NCI-H2171 (cell line): ENCODE results near the gene GLI2.

Experiments used
- DNase-seq: peaks from one replicate; lab custom pipeline; 2025; lab: John Stamatoyannopoulos, UW

The GLI2 gene

DNA sequence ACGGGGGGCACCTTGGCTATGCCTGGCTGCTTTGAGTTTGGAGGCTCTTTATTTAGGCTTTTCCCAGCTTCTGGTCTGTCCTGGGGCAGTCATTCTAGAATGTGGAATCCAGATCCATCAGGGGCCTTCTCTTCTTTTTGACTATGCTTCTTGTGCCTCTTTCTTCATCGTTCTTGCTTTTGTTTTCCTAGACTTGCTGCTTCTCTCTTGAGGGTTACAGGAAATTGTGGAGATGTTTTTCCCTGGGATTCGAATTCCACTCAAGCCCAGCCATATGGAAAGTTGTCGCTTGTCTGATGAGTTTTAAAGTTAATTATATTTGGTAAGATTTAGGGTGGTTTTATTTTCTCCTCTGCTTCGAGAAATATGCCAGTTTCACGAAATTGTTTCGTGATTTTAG, 2.4 kb downstream of the GLI2 start:
- no peak for DNase-seq

DNA sequence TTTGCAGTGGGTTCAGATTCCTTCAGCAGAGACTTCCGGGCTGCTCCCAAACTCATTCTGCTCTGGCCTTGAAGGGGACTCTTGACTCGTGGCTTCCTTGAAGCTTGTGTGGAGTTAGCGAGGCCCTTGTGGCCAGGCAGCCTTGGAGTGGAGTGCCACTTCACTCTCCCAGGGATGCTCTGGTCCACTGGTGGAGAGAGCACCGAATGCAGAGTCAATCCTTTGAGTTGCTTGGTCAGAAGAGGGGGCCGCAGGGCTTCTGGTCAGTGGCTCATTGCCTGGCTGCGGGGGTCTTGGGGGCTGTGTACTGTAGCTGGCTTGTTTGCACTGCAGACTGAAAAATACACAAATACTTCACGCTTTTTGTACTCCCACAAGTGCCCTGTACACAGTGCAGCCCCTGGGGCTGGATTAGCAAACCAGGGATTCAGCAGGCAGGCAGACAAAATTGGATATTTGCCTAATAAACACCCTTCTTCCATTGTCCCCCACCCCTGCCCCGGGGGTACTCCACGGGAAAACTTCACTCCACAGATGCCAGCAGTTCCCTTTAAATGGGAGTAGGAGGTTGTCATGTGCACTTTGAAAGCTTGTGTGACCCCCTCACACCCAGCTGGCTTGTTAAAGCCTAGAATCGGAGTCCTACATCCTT, 3.2 kb downstream of the GLI2 start:
- no peak for DNase-seq

GRCh38 chr2:120739438-120740090, 3.9 kb downstream of the GLI2 start:
- no peak for DNase-seq

GRCh38 chr2:120740375-120740764, 4.7 kb downstream of the GLI2 start:
- DNase-seq = no peak

DNA sequence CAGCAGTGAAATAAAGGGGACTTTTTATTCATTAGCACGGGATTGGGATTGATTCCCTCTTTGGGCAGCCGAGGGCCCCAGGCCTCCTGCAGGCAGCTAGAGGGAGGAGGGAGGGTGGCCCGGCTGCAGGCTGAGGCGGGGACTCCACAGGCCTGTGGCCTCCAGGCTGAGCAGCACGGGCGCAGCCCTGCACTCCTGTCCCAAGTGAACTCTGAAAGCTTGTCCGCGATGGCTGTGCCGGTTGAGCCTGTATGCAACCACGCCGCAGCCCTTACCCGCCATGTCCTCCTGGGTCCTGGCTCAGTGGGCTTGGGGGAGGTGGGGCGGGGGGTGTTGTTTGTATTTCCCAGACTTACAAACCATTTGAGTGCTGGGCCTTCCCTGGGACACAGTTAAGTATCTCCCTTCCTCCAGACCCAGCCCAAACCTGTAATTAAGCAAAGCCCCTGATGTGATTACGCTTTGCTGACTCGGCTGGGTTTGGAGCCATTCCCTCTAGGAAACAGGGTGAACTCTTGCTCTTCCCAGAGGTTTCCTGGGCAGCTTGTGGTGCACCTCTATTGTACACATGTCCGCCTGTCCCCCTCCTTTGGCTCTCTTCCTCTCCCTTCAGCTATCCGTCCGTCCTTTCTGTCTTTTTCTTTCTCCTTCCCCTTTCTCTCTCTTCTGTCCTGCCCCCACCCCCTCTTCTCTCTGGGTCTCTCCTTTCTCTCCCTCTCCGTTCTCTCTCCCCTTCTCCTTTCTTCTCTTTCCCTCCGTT, 5.3 kb downstream of the GLI2 start:
- no peak for DNase-seq

DNA sequence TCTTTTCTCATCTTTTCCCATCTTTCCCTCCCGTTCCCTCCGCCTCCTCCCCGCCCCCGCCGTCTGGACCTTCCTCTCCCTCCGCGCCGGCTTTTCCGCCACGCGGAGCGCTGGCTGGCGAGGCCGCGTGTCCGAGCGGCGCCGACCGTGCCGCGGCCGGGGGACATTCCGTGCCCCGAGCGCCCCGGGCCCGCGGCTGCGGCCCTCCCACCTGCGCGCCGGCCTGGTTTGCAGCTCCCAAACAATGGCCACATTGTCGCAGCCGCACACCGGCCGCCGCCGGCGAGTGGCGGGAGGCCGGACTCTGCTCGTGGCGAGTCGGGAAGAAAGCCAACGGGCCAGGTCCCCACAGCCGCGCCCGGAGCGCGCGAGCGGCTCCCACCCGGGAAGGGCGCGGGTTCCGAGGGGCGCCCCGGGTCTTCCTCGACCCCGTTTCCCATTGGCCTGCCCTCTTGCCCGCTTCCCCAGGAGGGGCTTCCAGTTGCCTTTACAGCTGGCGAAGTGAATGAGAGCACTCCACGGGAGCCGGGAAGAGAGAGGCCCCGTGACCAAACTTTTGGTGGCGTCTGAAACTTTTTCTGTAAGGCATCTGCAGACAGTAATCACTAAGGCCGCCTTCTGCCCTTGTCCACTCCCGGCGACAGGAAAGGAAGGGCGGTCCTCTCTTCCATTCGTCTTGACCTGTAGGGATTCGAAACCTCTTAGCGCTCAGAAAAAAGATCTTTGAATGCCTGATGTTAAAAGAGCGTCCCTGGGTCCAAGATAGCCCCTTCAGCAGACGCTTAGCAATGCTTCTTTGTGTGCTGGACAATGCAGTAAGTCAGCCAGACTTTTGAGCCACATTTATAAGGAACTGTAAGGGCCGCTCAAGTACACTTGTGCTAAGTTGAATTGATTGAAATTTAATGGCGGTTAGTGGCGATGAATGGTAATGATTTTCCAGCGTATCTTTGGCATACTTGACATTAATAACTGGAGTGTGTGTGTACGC, 6.2 kb downstream of the GLI2 start:
- DNase-seq = no peak

DNA sequence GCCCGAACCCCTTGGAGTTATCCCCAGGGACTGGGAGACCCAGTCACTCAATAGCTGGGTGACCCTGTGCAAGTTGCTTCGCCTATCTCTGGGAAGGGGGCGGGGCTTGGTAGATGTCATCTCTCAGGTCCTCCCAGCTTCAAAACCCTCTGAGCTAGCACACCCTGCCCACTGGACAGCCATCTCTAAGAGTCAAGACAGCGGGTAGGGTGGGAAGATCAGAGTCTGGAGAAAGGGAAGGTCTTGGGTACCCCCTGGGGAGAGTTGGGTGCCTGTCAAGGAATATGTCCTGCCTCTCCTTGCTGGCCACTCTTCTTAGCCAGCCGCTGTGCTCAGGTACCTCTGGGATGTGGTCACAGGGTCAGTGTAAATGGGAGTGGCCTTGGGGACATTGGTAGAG, 8.0 kb downstream of the GLI2 start:
- no peak for DNase-seq

GRCh38 chr2:120744817-120745216, 9.1 kb downstream of the GLI2 start:
- no peak for DNase-seq

DNA sequence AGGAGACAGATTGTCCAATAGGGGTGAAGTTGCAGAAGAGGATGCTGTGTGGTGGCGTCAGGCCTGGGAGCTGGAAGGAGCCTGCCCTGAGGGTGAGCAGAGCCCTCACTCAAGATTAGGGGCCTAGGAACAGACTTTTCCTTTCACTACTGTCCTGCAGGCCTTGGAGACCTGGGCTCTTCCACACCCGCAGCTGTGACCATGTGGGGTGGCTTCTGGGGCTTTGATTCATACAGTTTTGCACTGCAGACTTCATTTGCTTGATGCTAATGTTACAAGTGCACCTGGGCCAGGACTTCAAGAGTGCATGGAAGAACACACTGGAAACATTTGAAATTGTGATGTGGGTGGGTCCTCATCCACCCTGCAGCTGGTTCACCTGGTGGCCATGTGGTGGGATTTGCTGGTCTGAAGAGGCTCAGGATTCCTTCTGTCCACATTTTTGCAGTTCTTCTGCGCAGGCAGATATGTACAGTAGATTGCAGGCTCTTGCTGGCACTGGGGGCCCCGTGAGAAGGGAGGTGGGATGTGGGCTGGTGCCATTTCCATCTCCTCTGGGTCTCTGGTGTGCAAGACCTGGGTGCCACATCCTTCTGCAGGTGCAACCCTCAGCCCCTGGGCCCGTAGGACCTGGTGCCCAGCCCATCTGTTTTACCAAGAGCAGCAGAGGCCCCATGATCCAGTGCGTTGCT, 9.9 kb downstream of the GLI2 start:
- DNase-seq = no peak

- DNase-seq = no peak
Observed at GRCh38 chr2:120746144-120746543, 10.5 kb downstream of the GLI2 start.

- DNase-seq = no peak
Observed at GRCh38 chr2:120747281-120747680, 11.6 kb downstream of the GLI2 start.

GRCh38 chr2:120747706-120748105, 12.0 kb downstream of the GLI2 start:
- DNase-seq = peak; percentile 53

DNA sequence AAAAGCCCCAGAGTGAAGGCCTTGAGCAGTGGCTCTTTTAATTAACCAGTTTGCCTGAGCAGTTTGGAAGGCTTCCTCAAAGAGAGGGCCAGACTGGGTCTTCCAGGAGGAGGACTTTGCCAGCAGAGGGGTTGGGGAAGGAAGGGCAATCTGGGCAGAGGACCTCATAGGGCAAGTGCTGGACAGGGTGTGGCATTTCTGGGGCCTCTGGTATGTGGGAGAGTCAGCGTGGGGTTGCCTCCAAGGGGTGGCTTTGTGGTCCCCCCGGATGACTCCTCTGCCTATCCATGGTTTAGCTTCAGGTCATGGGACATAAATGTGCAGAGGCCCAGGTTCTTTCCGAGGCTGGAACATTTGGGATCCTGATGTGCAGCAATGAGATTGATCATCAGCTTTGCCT, 12.6 kb downstream of the GLI2 start:
- DNase-seq = no peak

GRCh38 chr2:120748741-120749140, 13.1 kb downstream of the GLI2 start:
- DNase-seq = no peak

GRCh38 chr2:120749506-120750431, 14.1 kb downstream of the GLI2 start:
- no peak for DNase-seq

DNA sequence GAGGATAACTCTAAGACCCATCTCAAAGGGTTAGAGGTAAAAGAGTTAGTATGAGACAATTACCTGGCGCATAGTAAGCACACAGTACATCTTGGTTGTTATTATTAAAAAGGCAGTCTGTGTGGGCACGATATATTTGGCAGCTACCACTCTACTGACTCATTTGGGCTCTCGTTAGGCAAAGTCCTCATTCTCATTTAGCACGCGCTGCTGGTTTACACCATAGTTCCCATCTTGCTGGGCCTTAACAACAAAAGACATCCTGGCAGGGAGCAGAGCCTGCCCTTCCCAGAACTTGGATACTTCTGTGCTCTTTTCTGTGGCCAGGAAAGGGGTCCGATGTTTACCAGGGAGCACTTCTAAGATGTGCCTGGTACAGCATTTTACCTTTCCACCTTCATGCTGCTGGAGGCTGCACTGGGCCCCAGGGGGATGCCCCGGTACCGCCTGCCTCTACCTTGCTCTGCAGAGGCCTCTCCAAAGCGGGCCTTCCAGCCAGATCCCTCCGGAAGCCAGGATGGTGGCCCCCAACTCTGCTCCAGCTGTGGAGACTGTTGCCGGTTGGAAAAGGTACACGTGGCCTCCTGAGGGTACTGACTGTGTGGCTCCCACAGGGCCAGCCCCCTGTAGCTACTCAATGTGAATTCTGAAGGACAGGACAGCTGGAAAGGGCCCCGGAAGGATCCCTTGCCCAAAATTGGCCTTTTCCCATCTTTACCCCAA, 15.0 kb downstream of the GLI2 start:
- DNase-seq = no peak

DNA sequence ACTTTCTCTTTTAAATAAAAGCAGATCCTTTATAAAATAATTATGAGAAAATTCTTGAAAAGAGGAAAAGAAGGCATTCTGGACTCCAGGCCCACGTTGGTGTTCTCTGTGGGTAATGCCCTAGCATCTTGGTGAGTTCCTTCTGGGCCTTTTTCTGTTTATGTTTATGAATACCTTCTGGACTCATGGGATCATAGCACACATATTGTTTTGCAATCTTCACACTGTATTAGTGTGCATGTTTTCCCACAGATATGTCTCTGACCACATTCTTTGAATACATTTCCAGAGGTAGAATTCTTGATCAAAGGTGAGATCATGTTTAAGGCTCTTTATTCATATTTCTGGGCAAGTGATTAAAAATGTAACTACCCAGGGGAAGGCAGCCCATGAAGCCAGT, 15.9 kb downstream of the GLI2 start:
- DNase-seq = no peak

DNA sequence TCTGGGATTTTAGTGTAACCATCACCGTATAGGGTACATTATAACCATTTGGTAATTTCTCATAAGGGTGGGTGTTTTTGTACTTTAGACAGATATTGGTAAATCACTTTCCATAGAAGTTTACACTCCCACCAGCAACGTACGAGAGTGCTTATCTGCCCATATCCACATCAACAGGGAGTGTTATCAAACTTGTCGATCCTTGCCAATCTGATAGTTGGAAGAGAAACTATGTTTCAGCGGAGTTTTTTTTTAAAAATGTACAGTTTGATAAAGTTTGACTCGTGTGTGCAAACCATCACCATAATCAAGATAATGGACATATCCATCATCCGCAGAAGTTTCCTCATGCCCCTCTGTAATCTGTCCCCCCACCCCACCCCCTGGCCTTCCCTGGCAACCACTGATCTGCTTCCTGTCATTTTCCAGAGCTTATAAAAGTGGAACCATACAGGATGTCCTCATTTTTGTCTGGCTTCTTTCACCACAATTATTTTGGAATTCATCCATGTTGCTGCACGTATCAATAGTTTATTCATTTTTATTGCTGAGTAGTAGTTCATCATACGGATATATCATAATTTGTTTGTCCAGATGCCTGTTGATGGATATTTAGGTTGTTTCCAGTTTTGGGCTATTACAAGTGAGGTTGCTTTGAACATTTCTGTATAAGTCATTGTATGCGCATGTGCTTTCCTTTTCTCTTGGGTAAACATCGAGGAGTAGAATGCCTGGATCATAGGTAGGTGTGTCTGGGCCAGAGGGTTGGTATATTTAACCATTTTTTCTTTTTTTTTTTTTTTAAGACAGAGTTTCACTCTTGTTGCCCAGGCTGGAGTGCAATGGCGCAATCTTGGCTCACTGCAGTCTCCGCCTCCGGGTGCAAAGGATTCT, 18.6 kb downstream of the GLI2 start:
- no peak for DNase-seq
